ENCODE results near the gene ZNF365.

GRCh38 chr10:62390497-62391176 is 16.5 kb downstream of the ZNF365 start:
- TF ChIP-seq CTCF (IDR thresholded peaks at IDR 0.05) (no peak), POLR2AphosphoS5 (IDR thresholded peaks at IDR 0.05) (no peak), POLR2A (IDR thresholded peaks at IDR 0.05) (no peak)

All from gastroesophageal sphincter (tissue), 3 donors.